DOHH2 (cell line): Measurements from ENCODE around the gene DSCAML1.

Experiments used
- H3F3A ChIP-seq: fragments of 200-600 bp; sonication (generic), shearing (Covaris generic); 2 replicates; pipeline ENCODE4 v1.6.0; 2016; ENCODE audit warnings: antibody characterized with exemption, mild to moderate bottlenecking; ENCODE audit not compliant: control insufficient read depth, insufficient read depth
- H3K27ac ChIP-seq: fragments of 200-600 bp; sonication (generic); 2 replicates; pipeline ENCODE4 v1.5.1; 2014; ENCODE audit warnings: low read depth, mild to moderate bottlenecking, low read length, moderate library complexity
- H3K27me3 ChIP-seq: fragments of 200-600 bp; sonication (generic); 2 replicates; pipeline ENCODE4 v1.6.1; 2014; ENCODE audit warnings: mild to moderate bottlenecking, low read length, mixed read lengths; ENCODE audit not compliant: control insufficient read depth
- H3K36me3 ChIP-seq: fragments of 200-600 bp; sonication (generic); 2 replicates; pipeline ENCODE4 v1.6.1; 2014; ENCODE audit warnings: mild to moderate bottlenecking, low read length, moderate library complexity, mixed read lengths; ENCODE audit not compliant: control insufficient read depth
- H3K4me1 ChIP-seq: fragments of 200-600 bp; sonication (generic); 2 replicates; pipeline ENCODE4 v1.6.1; 2014; ENCODE audit warnings: mild to moderate bottlenecking, low read length, mixed read lengths; ENCODE audit not compliant: control insufficient read depth
- H3K4me2 ChIP-seq: fragments of 200-600 bp; sonication (generic); 2 replicates; pipeline ENCODE4 v1.6.0; 2014; ENCODE audit warnings: mild to moderate bottlenecking, low read length, moderate library complexity
- H3K4me3 ChIP-seq: fragments of 200-600 bp; sonication (generic); 2 replicates; pipeline ENCODE4 v1.5.1; 2014; ENCODE audit warnings: mild to moderate bottlenecking, low read length, mixed read lengths
- H3K79me2 ChIP-seq: fragments of 200-600 bp; sonication (generic); 2 replicates; pipeline ENCODE4 v1.6.1; 2014; ENCODE audit warnings: mild to moderate bottlenecking, low read length, mixed read lengths; ENCODE audit not compliant: control insufficient read depth
- H3K9me2 ChIP-seq: fragments of 200-600 bp; sonication (generic); replicated peaks from 2 replicates; pipeline ENCODE4 v1.6.1; 2014; ENCODE audit warnings: mild to moderate bottlenecking, low read length, mixed read lengths; ENCODE audit not compliant: control insufficient read depth
- H3K9me3 ChIP-seq: fragments of 200-600 bp; sonication (generic); 2 replicates; pipeline ENCODE4 v1.6.1; 2014; ENCODE audit warnings: antibody characterized with exemption, low read length, mixed read lengths; ENCODE audit not compliant: control insufficient read depth, insufficient read depth
- H4K20me1 ChIP-seq: fragments of 200-600 bp; sonication (generic); 2 replicates; pipeline ENCODE4 v1.6.0; 2014; ENCODE audit warnings: low read depth, mild to moderate bottlenecking, antibody characterized with exemption, low read length, moderate library complexity; ENCODE audit not compliant: control insufficient read depth, insufficient read depth
- EZH2phosphoT487 ChIP-seq: fragments of 200-600 bp; sonication (generic); IDR thresholded peaks from 2 replicates; pipeline ENCODE4 v1.6.1; 2017; ENCODE audit warnings: borderline replicate concordance, mild to moderate bottlenecking, antibody characterized with exemption, low read length, moderate library complexity, mixed read lengths
- TF ChIP-seq, protein P1 (sequence below): fragments of 200-600 bp; sonication (generic); IDR thresholded peaks from one replicate; pipeline ENCODE4 v1.5.1; 2014; ENCODE audit warnings: antibody characterized with exemption, mild to moderate bottlenecking, low read depth, low read length; ENCODE audit not compliant: poor library complexity, severe bottlenecking

DSCAML1 gene

DNA sequence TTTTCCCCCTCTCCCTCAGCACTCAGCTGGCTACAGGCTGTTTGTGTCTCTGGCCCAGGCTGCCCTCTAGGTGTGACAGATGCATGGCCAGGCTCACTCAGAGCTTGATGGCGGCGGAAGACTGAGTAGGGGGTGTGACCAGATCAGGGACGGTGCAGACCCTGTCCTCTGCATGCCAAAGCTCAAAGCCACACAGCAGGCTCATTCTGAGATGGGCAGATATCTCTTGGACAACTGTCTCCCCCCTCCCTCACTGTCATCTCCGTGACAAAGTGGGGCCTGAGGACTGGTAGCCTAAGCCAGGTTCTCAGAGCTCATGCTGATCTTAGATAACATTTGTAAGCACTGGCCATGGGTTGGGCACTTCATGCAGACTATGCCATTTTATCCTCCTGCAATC, 231.3 kb downstream of the DSCAML1 start:
- H3K4me1 ChIP-seq: no peaks in the 10 kb centered on the region
- H3K36me3 ChIP-seq: no peaks in the 10 kb centered on the region
- TF ChIP-seq, protein P1, sequence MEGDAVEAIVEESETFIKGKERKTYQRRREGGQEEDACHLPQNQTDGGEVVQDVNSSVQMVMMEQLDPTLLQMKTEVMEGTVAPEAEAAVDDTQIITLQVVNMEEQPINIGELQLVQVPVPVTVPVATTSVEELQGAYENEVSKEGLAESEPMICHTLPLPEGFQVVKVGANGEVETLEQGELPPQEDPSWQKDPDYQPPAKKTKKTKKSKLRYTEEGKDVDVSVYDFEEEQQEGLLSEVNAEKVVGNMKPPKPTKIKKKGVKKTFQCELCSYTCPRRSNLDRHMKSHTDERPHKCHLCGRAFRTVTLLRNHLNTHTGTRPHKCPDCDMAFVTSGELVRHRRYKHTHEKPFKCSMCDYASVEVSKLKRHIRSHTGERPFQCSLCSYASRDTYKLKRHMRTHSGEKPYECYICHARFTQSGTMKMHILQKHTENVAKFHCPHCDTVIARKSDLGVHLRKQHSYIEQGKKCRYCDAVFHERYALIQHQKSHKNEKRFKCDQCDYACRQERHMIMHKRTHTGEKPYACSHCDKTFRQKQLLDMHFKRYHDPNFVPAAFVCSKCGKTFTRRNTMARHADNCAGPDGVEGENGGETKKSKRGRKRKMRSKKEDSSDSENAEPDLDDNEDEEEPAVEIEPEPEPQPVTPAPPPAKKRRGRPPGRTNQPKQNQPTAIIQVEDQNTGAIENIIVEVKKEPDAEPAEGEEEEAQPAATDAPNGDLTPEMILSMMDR: no peak
- TF ChIP-seq EZH2phosphoT487: no peak
- no peaks in the 10 kb centered on the region for H3K79me2 ChIP-seq
- no peaks in the 10 kb centered on the region for H3F3A ChIP-seq
- no peaks in the 10 kb centered on the region for H3K9me3 ChIP-seq
- no peak overlapping the region for H3K4me3 ChIP-seq
- H3K27ac ChIP-seq: no peak overlapping the region
- no peaks in the 10 kb centered on the region for H4K20me1 ChIP-seq
- H3K27me3 ChIP-seq: 0 out of 2 replicates have a peak, but pooled peaks cover 3% of the 10 kb centered on the region
- no peaks in the 10 kb centered on the region for H3K9me2 ChIP-seq
- H3K4me2 ChIP-seq: no peak overlapping the region

GRCh38 chr11:117564321-117564720, 232.7 kb downstream of the DSCAML1 start:
- Histone ChIP-seq H3K79me2 (no peaks in the 10 kb centered on the region), H3K27ac (no peak overlapping the region), H3K4me3 (no peak overlapping the region), H4K20me1 (no peaks in the 10 kb centered on the region), H3K4me1 (no peaks in the 10 kb centered on the region), H3K36me3 (no peaks in the 10 kb centered on the region), H3K9me3 (no peaks in the 10 kb centered on the region), H3K4me2 (no peak overlapping the region), H3F3A (no peaks in the 10 kb centered on the region), H3K9me2 (no peaks in the 10 kb centered on the region), H3K27me3 (0 out of 2 replicates have a peak, but pooled peaks cover 3% of the 10 kb centered on the region)
- TF ChIP-seq EZH2phosphoT487: no peak
- TF ChIP-seq, protein P1: no peak

GRCh38 chr11:117563556-117563955, 233.5 kb downstream of the DSCAML1 start:
- Histone ChIP-seq H3K4me2 (no peak overlapping the region), H3K36me3 (no peaks in the 10 kb centered on the region), H3K4me1 (no peaks in the 10 kb centered on the region), H3K9me2 (no peaks in the 10 kb centered on the region), H3K9me3 (no peaks in the 10 kb centered on the region), H3K27ac (no peak overlapping the region), H3F3A (no peaks in the 10 kb centered on the region), H4K20me1 (no peaks in the 10 kb centered on the region), H3K79me2 (no peaks in the 10 kb centered on the region), H3K27me3 (0 out of 2 replicates have a peak, but pooled peaks cover 3% of the 10 kb centered on the region), H3K4me3 (no peak overlapping the region)
- TF ChIP-seq, protein P1: no peak
- TF ChIP-seq EZH2phosphoT487: no peak
